Eye (tissue), 1 donor: ENCODE data around the gene SLC35B4.
A peak's percentile ranks its signal among the peaks of the same experiment; 100 is the strongest.

ENCODE experiments used
- DNase-seq: peaks from one replicate; pipeline ENCODE4 v3.0.0-alpha.2; 2015

SLC35B4 gene, protein sequence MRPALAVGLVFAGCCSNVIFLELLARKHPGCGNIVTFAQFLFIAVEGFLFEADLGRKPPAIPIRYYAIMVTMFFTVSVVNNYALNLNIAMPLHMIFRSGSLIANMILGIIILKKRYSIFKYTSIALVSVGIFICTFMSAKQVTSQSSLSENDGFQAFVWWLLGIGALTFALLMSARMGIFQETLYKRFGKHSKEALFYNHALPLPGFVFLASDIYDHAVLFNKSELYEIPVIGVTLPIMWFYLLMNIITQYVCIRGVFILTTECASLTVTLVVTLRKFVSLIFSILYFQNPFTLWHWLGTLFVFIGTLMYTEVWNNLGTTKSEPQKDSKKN

DNA sequence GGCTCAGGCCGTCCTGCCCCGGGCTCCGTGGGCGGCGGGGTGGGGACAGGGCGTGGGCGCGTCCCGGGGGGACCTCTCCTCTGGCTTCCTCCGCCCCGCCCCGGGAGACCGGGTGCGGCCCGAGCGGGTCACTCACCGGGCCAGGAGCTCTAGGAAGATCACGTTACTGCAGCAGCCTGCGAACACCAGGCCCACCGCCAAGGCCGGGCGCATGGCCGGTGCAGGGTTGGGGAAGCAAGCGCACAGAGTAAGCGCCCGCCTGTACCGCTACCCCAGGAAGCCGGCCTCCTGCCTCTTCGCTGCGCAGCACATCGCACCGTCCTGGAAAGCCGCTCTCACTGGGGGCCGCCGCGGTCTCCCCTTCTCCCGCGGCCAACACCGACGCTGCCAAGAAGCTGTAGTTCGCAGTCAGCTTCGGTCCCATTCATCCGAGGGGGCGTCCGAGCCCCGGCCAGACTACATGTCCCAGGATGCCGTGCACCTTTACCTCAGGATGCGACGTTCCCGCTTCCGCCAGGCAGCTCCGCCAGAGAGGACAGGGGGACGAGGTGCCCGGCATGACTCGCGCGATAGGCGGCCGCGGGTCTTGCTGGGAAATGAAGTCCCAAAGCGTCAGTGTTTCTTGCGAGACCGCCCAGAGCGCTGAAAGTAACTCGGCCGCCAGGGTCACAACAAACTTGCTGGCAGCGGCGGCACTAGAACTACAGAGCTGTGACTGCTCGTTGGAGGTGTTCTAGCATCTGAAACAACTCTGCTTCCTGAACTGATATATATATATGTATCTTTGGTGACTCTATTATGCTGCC lies at the start of gene SLC35B4:
Gene SLC35B4 (minus strand): TSS at position 392 of the 806 bp plus-strand sequence. CDS start 179 bp downstream, at position 213.
- peak; percentile 98 for DNase-seq

DNA sequence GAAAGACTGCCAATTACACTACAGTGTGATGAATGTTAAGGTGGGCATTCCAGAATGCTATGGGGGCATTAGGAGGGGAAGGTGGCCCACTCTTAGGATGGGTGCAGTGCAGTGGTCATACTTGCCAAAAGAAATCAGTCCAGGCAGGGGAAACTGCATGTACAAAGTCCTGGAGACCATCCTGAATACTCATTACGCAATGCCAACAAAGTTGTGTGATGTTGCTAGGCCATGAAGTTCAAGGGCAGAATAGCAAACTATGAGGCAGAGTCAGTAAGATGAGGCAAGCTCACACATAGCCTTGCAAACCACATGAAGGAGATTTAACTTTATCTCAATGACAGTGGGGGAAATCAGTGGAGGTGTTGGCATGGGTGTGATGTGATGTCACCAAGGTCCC lies 49.8 kb upstream of the SLC35B4 start:
- DNase-seq: no peak

DNA sequence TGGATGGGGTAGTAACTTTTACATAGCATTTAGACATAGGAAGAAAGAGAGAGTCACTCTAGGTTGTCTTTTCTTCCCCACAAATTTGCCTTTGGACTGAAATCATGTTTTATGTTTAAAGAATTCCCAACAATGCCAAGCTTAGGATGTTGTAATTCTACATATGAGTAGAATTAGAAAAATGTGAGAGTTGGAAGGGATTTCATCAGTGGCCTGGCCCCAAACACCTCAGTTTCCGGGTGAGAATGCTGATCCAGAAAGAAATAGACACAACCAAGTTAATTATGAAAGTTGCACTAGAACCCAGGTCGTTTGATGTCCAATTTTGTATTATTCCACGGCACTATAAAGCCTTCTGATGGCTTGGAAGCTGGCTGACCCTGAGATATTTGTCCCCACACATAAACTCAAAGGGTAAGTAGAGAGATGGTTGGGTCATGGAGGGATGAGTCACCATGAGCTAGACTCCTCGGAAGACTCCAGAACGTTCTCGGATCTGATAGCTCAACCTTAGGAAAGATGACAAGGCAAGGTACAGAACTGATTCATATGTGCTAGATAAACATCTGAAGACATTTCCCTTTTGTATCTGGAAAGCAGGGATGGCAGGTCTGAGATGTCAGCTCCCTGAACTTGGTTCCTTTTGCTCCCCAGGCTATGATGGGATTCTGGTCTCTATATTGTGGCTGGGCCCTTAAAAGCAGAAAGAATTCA lies 48.8 kb upstream of the SLC35B4 start:
- DNase-seq: no peak

DNA sequence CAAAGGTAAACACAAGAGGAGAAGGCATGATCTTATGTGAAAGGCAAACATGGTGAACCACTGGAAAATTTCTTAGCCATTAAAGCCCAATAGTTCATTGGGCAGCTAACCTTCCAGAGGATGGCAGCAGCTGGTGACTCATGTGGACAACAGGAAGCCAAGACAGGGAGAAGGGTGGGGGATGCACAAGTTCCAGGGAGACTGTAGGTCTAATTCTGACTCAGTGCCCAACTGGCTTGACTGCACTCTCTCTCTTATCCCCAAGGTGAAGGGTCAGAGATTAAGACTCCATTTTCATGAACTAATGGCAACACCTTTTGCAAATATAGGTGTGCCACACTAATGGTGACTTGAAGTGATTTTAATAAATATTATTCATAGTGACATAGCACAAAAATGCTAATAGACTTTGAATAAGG lies 47.9 kb upstream of the SLC35B4 start:
- no peak for DNase-seq

DNA sequence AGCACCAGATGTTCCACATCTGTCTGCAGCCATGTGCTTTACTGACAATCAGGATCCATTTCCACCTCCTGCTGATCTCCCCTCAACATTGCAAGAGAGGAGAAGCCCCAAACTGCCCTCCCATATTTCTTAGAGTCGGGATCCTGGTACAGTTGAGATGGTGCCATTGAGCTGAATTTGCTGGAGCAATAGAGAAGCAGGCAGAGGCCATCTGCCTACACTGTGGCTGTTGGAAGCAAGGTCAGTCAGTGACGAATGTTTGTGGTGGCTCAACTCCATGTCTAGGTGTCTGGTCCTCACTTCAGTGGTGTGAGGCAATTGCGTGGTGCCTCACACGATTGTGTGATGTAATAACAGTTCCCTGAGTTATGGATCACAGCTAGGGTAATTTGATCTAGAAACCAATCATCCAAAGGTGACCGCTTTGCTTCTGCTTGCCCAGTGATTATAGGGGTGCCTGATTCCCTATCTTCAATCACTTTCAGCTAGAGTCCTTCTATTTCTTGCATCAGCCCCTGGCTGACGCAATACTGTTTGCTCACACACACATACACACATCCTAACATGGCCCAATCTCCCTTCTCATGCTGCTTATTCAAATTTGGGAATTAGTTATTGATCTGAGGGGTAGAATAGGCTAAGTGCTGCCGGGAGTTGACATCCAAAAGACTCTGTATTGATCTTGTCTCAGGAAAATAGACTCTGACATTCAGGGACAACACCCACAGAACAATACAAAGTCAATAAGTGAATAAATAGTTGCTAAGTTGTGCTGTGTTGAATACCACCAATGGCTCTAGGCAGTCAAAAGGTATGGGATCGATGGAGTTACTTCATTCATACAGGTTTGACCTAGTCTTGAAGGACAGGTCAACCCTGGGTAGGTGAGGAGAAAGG lies 46.1 kb upstream of the SLC35B4 start:
- no peak for DNase-seq

DNA sequence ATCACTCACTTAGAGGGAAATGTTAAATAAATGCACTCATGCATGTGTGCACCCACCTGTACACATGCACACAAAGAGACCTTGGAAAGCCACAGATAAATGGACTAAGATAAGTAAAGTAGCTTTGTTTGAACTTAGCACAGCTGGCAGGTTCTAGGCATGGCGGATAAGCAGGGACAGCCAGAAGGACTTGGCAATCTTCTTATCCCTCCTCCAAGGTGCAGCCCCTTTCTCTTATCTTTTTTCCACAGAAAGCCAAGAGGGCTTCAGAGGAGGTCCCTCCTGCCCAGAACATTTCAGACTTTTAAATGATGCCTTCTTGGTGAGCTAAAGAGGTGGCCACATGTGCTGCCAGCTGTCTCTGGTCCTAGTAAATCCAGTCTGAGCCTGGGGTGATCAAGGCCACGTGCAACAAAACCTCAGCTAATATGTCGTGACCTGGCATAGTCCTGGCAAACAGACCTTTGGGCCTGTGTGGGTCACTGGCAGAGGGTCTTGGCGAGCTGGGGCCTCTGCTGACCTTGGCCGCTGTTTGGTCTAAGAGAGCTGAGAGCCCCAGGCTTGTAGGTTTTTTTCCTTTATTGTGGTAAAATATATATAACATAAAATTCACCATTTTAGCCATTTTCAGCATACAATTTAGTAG lies 43.2 kb upstream of the SLC35B4 start:
- DNase-seq: no peak

DNA sequence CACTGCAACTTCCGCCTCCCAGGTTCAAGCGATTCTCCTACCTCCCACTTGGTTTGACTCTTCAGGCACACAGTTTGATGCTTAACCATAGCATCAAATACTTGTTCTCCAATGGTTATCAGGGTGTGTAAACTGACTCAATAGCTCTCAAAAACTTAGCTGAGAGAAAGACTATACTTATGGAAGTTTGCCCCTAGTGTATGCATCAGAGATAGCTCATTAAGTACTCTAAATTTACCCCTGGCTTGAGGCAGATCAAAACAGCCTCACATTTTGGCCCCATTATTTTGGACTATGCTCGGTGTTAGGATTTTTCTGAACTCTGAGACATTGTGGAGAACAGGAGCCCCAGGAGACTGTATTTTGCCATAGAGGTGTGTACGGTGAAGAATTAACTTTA lies 40.8 kb upstream of the SLC35B4 start:
- DNase-seq: no peak

DNA sequence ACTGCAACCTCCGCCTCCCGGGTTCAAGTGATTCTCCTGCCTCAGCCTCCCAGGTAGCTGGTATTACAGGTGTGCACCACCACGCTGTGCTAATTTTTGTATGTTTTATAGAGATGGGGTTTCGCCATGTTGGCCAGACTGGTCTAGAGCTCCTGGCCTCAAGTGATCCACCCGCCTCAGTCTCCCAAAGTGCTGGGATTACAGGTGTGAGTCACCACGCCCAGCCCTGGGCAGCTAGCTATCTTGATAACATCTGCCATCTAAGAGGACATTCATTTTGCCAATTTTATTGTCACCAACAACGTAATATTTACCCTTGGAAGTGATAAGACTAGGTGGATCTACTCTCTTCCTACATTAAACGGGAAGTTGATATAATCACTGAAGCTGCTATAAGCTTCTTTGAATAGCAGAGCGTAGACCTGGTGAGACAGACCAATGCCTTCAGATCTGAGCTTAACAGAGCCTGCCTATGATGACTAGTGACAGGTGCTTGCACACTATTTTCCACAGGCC lies 39.7 kb upstream of the SLC35B4 start:
- DNase-seq: peak; percentile 16

DNA sequence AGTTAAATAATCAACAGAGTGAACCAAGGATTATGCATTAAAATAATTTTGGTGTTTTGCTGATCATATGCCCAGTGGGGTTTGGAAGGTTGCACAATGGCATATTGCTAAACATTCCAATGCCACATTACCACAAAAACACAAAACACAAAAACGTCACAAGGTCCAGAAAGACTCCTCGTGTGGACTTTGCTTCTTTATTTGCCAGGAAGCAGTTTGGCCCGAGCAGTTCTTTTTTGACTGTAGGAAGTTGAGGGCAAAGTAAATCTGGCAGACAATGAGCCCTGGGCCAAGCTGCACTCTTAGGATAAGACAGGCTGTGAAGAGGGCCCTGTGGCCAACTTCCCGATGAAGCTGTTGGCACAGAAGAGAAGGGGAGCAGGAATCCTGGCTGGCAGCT lies 39.2 kb upstream of the SLC35B4 start:
- DNase-seq: no peak

DNA sequence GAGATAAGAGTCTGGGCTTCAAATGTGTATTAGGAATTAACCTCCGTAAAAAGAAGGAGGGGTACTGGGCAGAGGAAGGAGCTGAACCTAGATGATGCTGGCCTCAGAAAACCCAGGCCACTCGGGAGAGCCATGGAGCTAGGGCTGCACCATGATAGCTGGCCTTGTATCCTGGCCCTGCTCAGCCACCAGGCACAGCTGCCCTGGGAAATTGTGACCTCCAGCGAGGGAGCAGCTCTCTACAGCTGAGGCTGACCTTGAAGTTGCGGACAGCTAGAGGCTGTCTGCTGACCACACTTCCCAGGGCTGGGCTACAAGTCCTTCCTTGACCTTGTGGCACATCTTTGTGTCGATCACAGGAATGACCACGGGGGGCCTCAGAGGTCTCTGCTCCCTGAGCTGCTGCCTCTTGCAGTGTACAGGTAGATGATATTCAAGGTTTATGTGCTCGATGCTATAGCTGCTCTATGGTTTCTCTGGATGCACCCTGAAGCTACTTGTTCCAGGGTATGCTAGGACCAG lies 38.3 kb upstream of the SLC35B4 start:
- no peak for DNase-seq

DNA sequence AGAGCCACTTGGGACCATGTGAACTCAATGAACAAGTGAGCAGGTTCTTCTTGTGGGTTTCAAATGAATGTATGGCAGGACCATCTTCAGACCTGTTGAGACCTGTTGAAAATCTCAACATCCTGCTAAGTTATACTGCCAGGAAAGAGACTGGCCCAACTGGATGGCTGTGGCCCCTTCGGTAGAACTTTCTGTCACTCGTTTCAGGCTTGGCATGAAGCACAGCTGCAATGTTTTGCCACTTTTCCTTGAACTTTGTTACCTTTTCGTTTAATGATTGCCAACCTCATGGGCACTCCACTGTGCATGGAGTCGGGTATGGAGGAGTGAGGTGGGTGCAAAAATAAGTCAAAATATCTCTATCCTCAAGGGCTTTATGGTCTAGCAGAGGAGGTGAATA lies 36.7 kb upstream of the SLC35B4 start:
- DNase-seq: no peak

DNA sequence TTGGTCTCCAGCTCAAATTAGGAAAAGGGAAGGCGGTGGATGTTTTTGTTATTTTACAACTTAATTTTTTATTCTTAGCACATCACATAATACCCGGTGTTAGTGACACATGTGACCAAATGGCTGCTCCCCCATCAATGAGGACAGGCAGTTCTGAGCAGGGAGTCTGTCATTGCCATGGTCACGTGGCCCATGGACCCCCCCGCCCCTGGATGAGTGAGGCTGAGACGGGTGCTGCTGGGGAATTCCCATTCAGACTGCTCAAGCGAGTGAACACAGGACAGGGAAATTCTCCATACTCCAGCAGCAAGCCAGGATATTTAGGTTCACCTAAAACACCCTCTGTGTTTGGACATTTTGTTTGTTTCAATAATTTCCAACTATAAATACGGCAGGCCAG lies 34.7 kb upstream of the SLC35B4 start:
- peak; percentile 10 for DNase-seq

DNA sequence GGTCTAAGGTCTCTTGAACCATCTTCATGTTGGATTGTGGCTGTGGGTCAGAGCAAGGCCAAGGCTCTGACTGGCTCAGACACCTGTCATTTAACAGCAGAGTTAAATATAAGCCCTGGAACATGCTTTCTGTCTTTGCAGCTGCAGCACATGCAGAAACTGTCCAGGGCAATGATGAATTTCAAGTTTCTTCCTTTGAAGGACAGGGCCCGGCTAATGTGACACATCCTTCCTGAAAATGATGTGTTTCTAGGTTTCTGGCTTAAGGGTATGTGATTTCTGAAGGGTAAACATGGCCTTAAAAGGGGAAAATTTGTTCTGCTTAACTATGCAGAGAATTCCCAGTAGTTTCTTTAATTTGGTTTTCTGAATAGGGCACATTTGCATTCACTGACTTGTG lies 34.0 kb upstream of the SLC35B4 start:
- DNase-seq: peak; percentile 34

DNA sequence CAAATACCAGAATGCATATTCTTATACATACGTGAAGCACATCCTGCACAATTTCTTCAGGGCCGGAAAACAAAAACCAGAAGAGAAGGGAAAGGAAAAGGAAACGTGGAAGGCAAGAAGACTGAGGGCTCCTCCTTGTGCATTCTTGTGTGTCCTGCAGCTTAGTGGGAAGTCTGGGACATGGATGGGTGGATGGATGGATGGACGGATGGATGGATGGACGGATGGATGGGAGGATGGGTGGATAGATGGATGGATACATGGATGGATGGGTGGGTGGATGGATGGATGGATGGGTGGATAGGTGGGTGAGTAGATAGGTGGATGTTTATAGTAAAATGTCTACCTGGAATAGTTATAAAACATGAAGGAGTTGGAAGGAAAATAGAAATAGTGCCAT lies 30.8 kb upstream of the SLC35B4 start:
- no peak for DNase-seq

DNA sequence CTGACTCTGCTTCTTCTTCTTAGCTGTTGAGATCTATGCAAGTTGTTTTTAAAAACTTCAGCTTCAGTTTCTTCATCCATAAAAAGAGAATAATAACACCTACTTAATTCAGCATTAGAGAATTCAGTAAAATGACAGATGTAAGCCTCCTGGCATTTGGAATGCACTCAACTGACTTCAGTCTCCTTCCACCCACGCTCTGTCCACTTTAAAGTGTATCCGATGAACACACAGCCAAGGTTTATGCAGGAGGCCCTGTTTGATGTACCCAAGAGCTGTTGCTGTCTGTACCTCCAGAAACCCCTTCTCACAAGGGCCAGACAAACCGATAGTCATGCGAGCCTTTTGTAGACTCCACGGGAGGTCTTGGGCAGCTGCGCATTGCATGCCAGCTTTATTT lies 27.1 kb upstream of the SLC35B4 start:
- DNase-seq: no peak

DNA sequence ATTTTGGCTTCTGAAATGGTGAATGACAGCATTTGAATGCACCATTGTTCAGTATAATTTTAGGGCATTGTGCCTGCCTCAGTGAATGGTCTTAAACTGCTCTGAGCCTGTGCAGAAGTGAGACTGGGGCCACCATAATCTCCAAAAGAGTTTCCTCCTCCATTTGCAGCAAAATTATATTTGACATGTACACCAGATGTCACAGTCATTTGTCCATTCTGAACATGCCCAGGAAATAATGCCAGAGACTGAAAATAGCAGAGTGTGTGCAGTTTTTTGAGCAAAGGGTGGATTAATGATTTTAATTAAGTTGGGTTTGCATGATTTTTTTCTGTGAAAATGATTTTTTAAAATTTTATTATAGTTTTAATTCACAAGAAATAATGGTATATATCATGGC lies 26.4 kb upstream of the SLC35B4 start:
- no peak for DNase-seq

DNA sequence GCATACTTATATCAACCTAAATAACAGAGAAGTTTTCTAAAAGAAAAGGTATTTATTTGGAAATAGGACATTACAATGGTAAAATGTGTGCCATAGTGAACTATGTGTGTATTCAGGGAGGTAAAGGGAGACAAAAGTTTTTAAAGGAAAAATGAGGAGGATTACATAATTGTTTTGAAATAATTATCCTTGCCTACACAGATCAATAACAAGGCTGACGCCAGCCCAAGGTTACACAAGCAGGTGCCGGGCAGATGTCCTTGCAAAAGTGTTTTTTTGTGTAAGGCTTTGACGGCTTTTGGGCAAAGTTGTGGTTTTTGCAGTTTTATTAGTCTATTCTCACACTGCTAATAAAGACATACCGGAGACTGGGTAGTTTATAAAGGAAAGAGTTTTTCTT lies 22.7 kb upstream of the SLC35B4 start:
- no peak for DNase-seq

DNA sequence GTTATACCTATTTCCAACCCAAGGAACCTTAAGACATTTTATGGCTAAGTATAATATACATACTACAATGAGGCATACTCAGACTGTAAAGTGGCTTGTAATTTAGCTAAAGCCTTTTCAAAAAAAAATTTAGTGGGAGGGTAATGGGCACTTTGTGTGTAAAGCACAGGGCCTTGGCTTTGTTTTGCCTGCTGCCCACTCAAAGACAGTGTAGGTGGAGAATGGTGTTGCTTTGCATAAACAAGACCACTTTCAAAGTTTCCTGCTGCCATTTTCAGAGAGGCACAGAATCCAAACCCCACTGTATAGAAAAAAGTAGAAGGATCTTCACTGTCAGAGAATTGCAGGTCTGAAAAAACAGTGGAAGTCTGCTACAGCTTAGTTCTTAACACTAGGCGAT lies 21.2 kb upstream of the SLC35B4 start:
- no peak for DNase-seq

DNA sequence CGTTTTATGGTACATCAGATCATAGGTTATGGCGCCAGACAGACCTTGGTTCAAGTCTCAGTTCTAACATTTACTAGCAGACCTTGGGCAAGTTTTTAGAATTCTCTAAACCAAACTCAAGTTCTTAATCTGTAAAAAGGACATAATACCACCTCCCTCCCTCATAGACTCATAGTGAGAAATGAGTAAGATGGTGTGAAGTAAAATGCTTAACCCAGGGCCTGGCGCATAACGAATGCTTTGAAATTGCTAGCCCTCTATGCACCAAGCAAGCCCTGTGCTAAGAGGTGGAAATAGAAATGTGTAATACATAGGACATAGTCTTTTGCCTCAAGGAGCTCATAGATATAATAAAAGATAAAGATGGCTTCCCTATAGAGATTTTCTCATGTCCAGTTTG lies 17.7 kb upstream of the SLC35B4 start:
- DNase-seq: no peak

DNA sequence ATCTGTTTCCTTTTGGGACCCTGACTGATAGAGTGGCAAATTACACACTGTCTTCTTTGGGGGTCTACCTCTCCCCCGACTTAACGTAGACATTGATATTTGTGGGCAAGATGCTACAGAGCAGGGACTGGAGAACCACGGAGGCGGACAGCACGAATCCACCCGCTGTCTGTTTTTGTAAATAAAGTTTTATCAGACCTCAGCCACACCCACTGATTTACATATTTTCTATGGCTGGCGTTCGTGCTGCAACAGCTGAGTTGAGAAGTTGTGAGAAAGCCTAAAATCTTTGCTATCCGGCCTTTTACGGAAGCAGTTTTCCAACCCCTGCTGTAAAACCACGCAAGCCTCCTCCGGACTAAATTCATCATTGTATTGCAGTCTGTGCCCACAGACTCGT lies 17.2 kb upstream of the SLC35B4 start:
- DNase-seq: no peak

DNA sequence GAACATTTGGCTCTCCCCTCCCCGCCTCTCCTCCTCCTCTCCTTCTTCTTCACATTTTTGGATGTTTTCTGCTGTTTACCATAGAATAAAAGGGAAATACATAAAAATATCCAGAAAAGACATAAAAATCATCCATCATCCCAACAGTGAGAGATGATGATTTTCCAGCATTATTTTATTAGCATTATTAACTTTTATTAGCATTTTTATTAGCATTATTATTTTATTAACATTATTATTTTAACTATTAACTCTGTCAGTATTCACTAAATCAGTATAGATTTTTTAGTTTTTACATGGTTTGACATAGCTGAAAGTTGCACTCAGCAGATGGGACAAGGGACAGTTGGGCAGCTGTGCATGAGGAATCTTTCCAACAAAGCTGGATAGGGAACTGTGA lies 16.2 kb upstream of the SLC35B4 start:
- DNase-seq: no peak

DNA sequence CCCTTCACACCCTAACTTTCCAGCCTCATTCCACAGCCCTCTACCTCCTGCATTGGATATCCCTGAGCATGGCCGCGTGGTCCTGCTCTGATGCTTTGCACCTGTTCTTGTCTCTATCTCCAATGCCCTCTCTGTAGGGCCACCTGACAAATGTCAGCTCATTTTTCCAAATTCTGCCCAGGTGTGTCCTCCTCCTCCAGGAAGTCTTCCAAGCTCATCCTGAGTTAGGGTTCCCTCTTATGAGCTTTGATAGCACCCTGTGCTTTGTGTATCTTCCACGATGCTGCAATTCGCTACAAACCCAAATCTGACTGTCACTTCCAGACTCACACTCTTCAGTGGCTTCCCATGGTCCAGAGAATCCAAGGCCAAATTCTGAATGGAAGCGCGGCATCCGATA lies 14.7 kb upstream of the SLC35B4 start:
- no peak for DNase-seq
